Pancreas (tissue), 10 donors: Measurements from ENCODE around the gene RAB3A. TPM values are rescaled to one million over a fixed set of nuclear protein-coding genes. Genes with fewer than 3 reads are reported as not detected.

ENCODE experiments used
- ATAC-seq, 4 donors: fragments of 200-7000 bp; cut with Tn5 transposase; one replicate each; pipeline versions ENCODE4 v1.8.0 to v1.9.1; 2020; ENCODE audit warnings: mild to moderate bottlenecking in 4 of 4, moderate library complexity in 4 of 4
- DNase-seq, 6 donors: peaks; one replicate each; pipeline ENCODE4 v3.0.0-alpha.2; 2020
- FAIRE-seq: peaks from 2 replicates; lab custom pipeline; 2012; peaks lifted over from hg19 to GRCh38; lab: Jason Lieb, UNC
- H3K27ac ChIP-seq, 4 donors: fragments of 200-600 bp; sonication (generic); 1 replicate in 3 of 4; 2 replicates in 1 of 4; pipeline versions ENCODE4 v1.5.0 to v1.8.0; 2020
- H3K27me3 ChIP-seq, 4 donors: fragments of 200-600 bp; one replicate each; pipeline ENCODE4 v1.8.0; 2021
- H3K36me3 ChIP-seq, 3 donors: fragments of 200-600 bp; sonication (generic) in 1 of 3; one replicate each; pipeline versions ENCODE4 v1.5.0 to v1.8.0; 2020 to 2021
- H3K4me1 ChIP-seq, 3 donors: fragments of 200-600 bp; one replicate each; pipeline ENCODE4 v1.8.0; 2021
- H3K4me3 ChIP-seq, 4 donors: fragments of 200-600 bp; sonication (generic) in 2 of 4; one replicate each; pipeline versions ENCODE4 v1.5.0 to v1.8.0; 2020 to 2021
- H3K9me3 ChIP-seq, 4 donors: fragments of 200-600 bp; one replicate each; pipeline ENCODE4 v1.8.0; 2021
- CTCF ChIP-seq, 4 donors: fragments of 200-600 bp; sonication (generic) in 3 of 4; IDR thresholded peaks; one replicate each; pipeline versions ENCODE4 v1.5.0 to v1.8.0; 2021; ENCODE audit warnings: antibody characterized with exemption in 4 of 4
- WGBS, 2 donors: extraction: QIAGEN DNeasy Blood & Tissue Kit; methylation state at CpG; one replicate each; pipeline ENCODE4 v1.1.7; 2013; 5-methylcytosine and 5-hydroxymethylcytosine counted together
- intact Hi-C, 3 donors: fragments of 100-400 bp; cut with DNase I; formaldehyde crosslinking; loops; one replicate each; pipeline versions ENCODE4 v1.11.1 to v1.14.2; 2022
- polyA plus RNA-seq, 2 donors: library from polyadenylated mRNA; stranded (reverse); fragments of 200-250 nt; gene quantifications; one replicate each; pipeline ENCODE4 v1.2.3, GENCODE V29; 2013
- total RNA-seq, 6 donors: library from RNA; stranded (reverse); fragmentation: NEBNext Ultra II Directional in 4 of 6; extraction: Animal tissue kit (Norgen Biotek cat#: 25700) in 4 of 6; gene quantifications; one replicate each; pipeline versions ENCODE4 v1.2.1 to v1.2.4, GENCODE V29; 2021 to 2023
- donor health status: healthy with polysubstance abuse.
- donor health status: DM: no; HTN: no; CAD: no; lungs with moderate emphysema.
- donor health status: DM: no; HTN: no; CAD: no.
- donor health status: control.
- donor health status: control.
- donor health status: Bipolar disorder and iron deficiency.
- donor health status: DM: yes; HTN: yes; CAD: no.
- donor health status: DM: no; HTN: no; CAD: no.
- donor health status: DM: no; HTN: no; CAD: no.
- donor health status: DM: yes; HTN: yes; CAD: no.

RAB3A gene
- total and polyA plus RNA-seq, 8 donors: 0.79 to 4.4 (median 1.8) TPM

- Histone ChIP-seq H3K4me1 (peaks cover 13 to 29% (median 16%) of the 10 kb centered on the region in 3 donors), H3K4me3 (no peak overlapping the region), H3K9me3 (no peaks in the 10 kb centered on the region), H3K27ac (peak overlapping the region; percentile 33 to 62 (median 46)), H3K27me3 (no peaks in the 10 kb centered on the region), H3K36me3 (no peaks in the 10 kb centered on the region)
- intact Hi-C loops: no loop called here
- ATAC-seq: no peak
- TF ChIP-seq CTCF (IDR thresholded peaks at IDR 0.05): no peak
- FAIRE-seq: no peak
- WGBS, 2 donors: 87 to 92% methylated on average over 5 to 6 of the region's 6 CpGs
- peak in 1 of 6 donors; percentile 22 for DNase-seq
These were observed 47.6 kb downstream of the RAB3A start for GRCh38 chr19:18156268-18156667.

DNA sequence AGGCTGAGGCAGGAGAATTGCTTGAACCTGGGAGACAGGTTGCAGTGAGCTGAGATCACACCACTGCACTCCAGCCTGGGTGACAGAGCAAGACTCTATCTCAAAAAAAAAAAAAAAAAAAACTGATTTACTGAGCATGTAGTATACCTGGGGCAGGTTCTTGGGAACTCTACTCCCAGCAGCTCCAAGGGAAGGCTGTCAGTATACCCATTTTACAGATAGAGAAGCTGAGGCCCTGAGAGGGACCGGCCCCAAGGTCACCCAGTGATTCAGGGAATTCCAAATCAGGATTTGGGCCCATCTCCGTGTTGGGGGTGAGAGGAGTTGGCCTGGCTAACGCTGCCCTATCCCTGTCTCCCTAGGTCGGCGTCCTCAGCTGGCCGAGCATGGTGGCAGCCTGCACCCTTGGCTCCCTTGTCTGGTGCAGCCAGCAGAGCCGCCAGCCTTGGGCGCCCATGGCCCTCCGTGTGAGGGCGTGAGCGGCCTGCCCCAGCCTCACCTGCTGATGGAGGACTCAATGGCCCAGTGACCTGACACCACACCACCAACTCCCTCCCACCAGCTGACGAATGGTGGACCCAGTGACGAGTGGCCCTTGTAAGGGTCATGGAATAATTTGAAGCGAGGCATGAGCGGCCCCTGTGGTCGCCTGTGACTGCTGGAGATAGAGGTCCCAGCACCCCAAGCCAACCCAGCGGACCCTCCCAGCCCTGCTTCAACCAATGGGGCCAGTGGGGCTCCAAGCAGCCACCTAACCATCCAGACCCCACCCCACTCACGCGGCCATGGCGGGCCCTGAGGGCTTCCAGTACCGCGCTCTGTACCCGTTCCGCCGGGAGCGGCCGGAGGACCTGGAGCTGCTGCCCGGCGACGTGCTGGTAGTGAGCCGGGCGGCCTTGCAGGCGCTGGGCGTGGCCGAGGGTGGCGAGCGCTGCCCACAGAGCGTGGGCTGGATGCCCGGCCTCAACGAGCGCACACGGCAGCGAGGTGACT lies 48.5 kb downstream of the RAB3A start:
- no peak for TF ChIP-seq CTCF (IDR thresholded peaks at IDR 0.05)
- DNase-seq (peak in 4 of 6 donors; percentile 33 to 84 (median 46)), ATAC-seq (no peak), FAIRE-seq (no peak)
- Histone ChIP-seq H3K4me1 (peaks cover 13 to 27% (median 21%) of the 10 kb centered on the region in 3 donors), H3K27me3 (no peaks in the 10 kb centered on the region), H3K4me3 (no peak overlapping the region), H3K36me3 (no peaks in the 10 kb centered on the region), H3K9me3 (no peaks in the 10 kb centered on the region), H3K27ac (peak overlapping the region in 1 of 4 donors; percentile 62)
- WGBS, 2 donors: 92% methylated on average over 41 to 43 of the region's 43 CpGs
- intact Hi-C loops: no loop called here

- ATAC-seq: no peak
- peak in 2 of 6 donors; percentile 47 to 72 for DNase-seq
- intact Hi-C loops: no loop called here
- Histone ChIP-seq H3K27me3 (no peaks in the 10 kb centered on the region), H3K36me3 (no peaks in the 10 kb centered on the region), H3K27ac (peak overlapping the region; percentile 70 to 92 (median 86)), H3K4me3 (peak overlapping the region; percentile 66 to 86 (median 74)), H3K4me1 (peaks cover 13 to 27% (median 21%) of the 10 kb centered on the region in 3 donors), H3K9me3 (no peaks in the 10 kb centered on the region)
- FAIRE-seq: no peak
- WGBS, 2 donors: 1 to 2% methylated on average over 30 to 38 of the region's 38 CpGs
- TF ChIP-seq CTCF (IDR thresholded peaks at IDR 0.05): no peak
These were observed 50.2 kb downstream of the RAB3A start for GRCh38 chr19:18153556-18154134.

GRCh38 chr19:18152817-18153555 lies 50.9 kb downstream of the RAB3A start, which contains the start of gene PIK3R2:
TSS of gene PIK3R2 (plus strand) at chr19:18153163. CDS start at chr19:18155880, 2,717 bp downstream.
- Histone ChIP-seq H3K4me1 (peaks cover 13 to 27% (median 21%) of the 10 kb centered on the region in 3 donors), H3K4me3 (peak within 1 kb of the TSS; percentile 66 to 86 (median 74)), H3K36me3 (no peaks in the 10 kb centered on the region), H3K27ac (peak within 1 kb of the TSS; percentile 80 to 92 (median 89)), H3K9me3 (no peaks in the 10 kb centered on the region), H3K27me3 (no peaks in the 10 kb centered on the region)
- 0% methylated on average over 68 to 86 of the region's 86 CpGs for WGBS, 2 donors
- FAIRE-seq: peak; percentile 73
- ATAC-seq: peak; percentile 83 to 90 (median 85)
- intact Hi-C loops: no loop called here
- TF ChIP-seq CTCF (IDR thresholded peaks at IDR 0.05): no peak
- peak; percentile 99 to 100 (median 100) for DNase-seq
